GM23338 (cell line): ENCODE data around the gene SORL1-AS1.

Experiments used
- ATAC-seq: fragments of 200-7000 bp; cut with Tn5 transposase; 3 replicates; pipeline ENCODE4 v1.9.1; 2020
- DNase-seq: peaks from one replicate; pipeline ENCODE4 v3.0.0-alpha.2; 2015; ENCODE audit warnings: low spot score
- H2AFZ ChIP-seq: fragments of 200-600 bp; sonication (generic); 2 replicates; pipeline ENCODE4 v1.8.0; 2016; ENCODE audit warnings: antibody characterized with exemption, mild to moderate bottlenecking, moderate library complexity
- H3F3A ChIP-seq: fragments of 200-600 bp; sonication (generic); replicated peaks from 2 replicates; pipeline ENCODE4 v1.8.0; 2017; ENCODE audit warnings: antibody characterized with exemption, mixed run types, low read depth
- H3K27ac ChIP-seq: fragments of 200-600 bp; sonication (generic); 2 replicates; pipeline ENCODE4 v1.6.1; 2016; ENCODE audit warnings: low read depth
- H3K27me3 ChIP-seq: fragments of 200-600 bp; sonication (generic); 2 replicates; pipeline ENCODE4 v1.8.0; 2016; ENCODE audit warnings: mild to moderate bottlenecking, mixed run types, moderate library complexity; ENCODE audit not compliant: insufficient read depth
- H3K36me3 ChIP-seq: fragments of 200-600 bp; sonication (generic); 2 replicates; pipeline ENCODE4 v1.8.0; 2016; ENCODE audit warnings: mild to moderate bottlenecking; ENCODE audit not compliant: insufficient read depth
- H3K4me1 ChIP-seq: fragments of 200-600 bp; sonication (generic); 2 replicates; pipeline ENCODE4 v1.8.0; 2016; ENCODE audit warnings: mild to moderate bottlenecking, moderate library complexity; ENCODE audit not compliant: insufficient read depth
- H3K4me2 ChIP-seq: fragments of 200-600 bp; sonication (generic); 2 replicates; pipeline ENCODE4 v1.7.1; 2017; ENCODE audit warnings: mixed run types
- H3K4me3 ChIP-seq: fragments of 200-600 bp; sonication (generic); 2 replicates; pipeline ENCODE4 v1.6.1; 2016; ENCODE audit warnings: mixed run types
- H3K79me2 ChIP-seq: fragments of 200-600 bp; sonication (generic); replicated peaks from 2 replicates; pipeline ENCODE4 v1.8.0; 2017; ENCODE audit warnings: mild to moderate bottlenecking; ENCODE audit not compliant: insufficient read depth
- H3K9me2 ChIP-seq: fragments of 200-600 bp; sonication (generic); 2 replicates; pipeline ENCODE4 v1.8.0; 2017; ENCODE audit not compliant: insufficient read depth
- H4K20me1 ChIP-seq: fragments of 200-600 bp; sonication (generic); replicated peaks from 2 replicates; pipeline ENCODE4 v1.8.0; 2017; ENCODE audit warnings: mild to moderate bottlenecking; ENCODE audit not compliant: insufficient read depth
- H3K27ac Mint-ChIP-seq: 2 replicates; pipeline ENCODE4 v1.8.0; 2020; ENCODE audit warnings: inconsistent platforms, mild to moderate bottlenecking, moderate library complexity, mixed read lengths
- H3K27me3 Mint-ChIP-seq: 3 replicates; pipeline ENCODE4 v1.8.0; 2022; ENCODE audit warnings: low read depth, mild to moderate bottlenecking, moderate library complexity, mixed read lengths, inconsistent platforms; ENCODE audit not compliant: insufficient read depth, poor library complexity
- H3K36me3 Mint-ChIP-seq: 3 replicates; pipeline ENCODE4 v1.8.0; 2021; ENCODE audit warnings: low read depth, mild to moderate bottlenecking, inconsistent platforms, moderate library complexity, mixed read lengths
- H3K4me1 Mint-ChIP-seq: 3 replicates; pipeline ENCODE4 v1.8.0; 2020; ENCODE audit warnings: mild to moderate bottlenecking, inconsistent platforms, mixed read lengths
- H3K4me3 Mint-ChIP-seq: 3 replicates; pipeline ENCODE4 v1.8.0; 2021; ENCODE audit warnings: moderate library complexity, mild to moderate bottlenecking, inconsistent platforms, mixed read lengths
- H3K9me3 Mint-ChIP-seq: 3 replicates; pipeline ENCODE4 v1.8.0; 2020; ENCODE audit warnings: moderate library complexity, mild to moderate bottlenecking, inconsistent platforms, mixed read lengths
- CREB1 ChIP-seq: fragments of 250-450 bp; sonication (Bioruptor Pico); IDR thresholded peaks from 2 replicates; pipeline ENCODE4 v1.5.0; 2020; ENCODE audit warnings: low read depth, mild to moderate bottlenecking, moderate library complexity
- CTCF ChIP-seq, 2 experiments: fragments of 200-600 bp in 1 of 2; sonication (generic) in 1 of 2; conservative IDR thresholded peaks; 2 replicates each; pipeline versions ENCODE4 v1.5.1 to v1.6.1; 2016 to 2017; ENCODE audit warnings: antibody characterized with exemption in 2 of 2, low read depth in 2 of 2, mild to moderate bottlenecking in 2 of 2, moderate library complexity in 1 of 2
- EZH2 ChIP-seq: fragments of 200-600 bp; sonication (generic); IDR thresholded peaks from one replicate; pipeline ENCODE4 v1.8.0; 2017; ENCODE audit warnings: antibody characterized with exemption, mild to moderate bottlenecking, low read depth; ENCODE audit not compliant: unreplicated experiment
- EZH2phosphoT487 ChIP-seq: fragments of 200-600 bp; sonication (generic); IDR thresholded peaks from one replicate; pipeline ENCODE4 v1.8.1; 2018; ENCODE audit warnings: antibody characterized with exemption; ENCODE audit not compliant: unreplicated experiment
- JUNB ChIP-seq: IDR thresholded peaks from one replicate; pipeline ENCODE4 v1.6.1; 2016; ENCODE audit warnings: antibody characterized with exemption; ENCODE audit not compliant: unreplicated experiment
- NANOG ChIP-seq: IDR thresholded peaks from 2 replicates; pipeline ENCODE4 v1.6.1; 2016; ENCODE audit warnings: antibody characterized with exemption, borderline replicate concordance
- POLR2AphosphoS5 ChIP-seq: IDR thresholded peaks from 2 replicates; pipeline ENCODE4 v1.6.1; 2016; ENCODE audit warnings: antibody characterized with exemption, low read depth
- REST ChIP-seq: IDR thresholded peaks from one replicate; pipeline ENCODE4 v1.6.1; 2018; ENCODE audit warnings: antibody characterized with exemption; ENCODE audit not compliant: unreplicated experiment
- STAT1 ChIP-seq: IDR thresholded peaks from one replicate; pipeline ENCODE4 v1.6.1; 2016; ENCODE audit warnings: antibody characterized with exemption; ENCODE audit not compliant: unreplicated experiment
- ZNF114 ChIP-seq: fragments of 250-450 bp; sonication (Bioruptor Pico); IDR thresholded peaks from 2 replicates; pipeline ENCODE4 v1.5.0; 2020; ENCODE audit warnings: mild to moderate bottlenecking, moderate library complexity
- ZNF331 ChIP-seq: fragments of 250-450 bp; sonication (Bioruptor Pico); IDR thresholded peaks from 2 replicates; pipeline ENCODE4 v1.5.0; 2020; ENCODE audit warnings: low read depth, mild to moderate bottlenecking, moderate library complexity
- TF ChIP-seq, protein P1 (sequence below): IDR thresholded peaks from 2 replicates; pipeline ENCODE4 v1.6.1; 2016; ENCODE audit warnings: antibody characterized with exemption
- TF ChIP-seq, protein P2 (sequence below): fragments of 250-450 bp; sonication (Bioruptor Pico); IDR thresholded peaks from 2 replicates; pipeline ENCODE4 v1.5.0; 2020; ENCODE audit warnings: mild to moderate bottlenecking, moderate library complexity

Gene SORL1-AS1

DNA sequence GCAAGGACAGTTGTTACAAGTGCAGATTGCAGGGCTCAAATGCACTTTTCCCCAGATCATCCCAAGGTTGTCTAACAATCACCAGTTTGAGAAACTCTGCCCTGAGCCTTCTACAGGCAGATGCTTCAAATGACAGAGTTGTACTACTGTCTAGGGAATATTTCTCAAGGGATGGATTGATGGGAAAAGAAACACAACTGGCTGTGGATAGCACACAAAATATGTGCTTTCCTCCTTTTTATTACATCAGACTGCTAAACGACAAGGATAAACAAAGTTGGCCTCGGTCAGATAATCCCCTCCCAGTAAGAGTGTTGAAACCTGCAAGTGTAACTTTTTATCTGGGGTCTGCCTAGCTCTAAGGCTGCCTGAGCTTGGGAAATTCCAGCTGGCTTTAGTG, 46.6 kb upstream of the SORL1-AS1 start:
- Histone ChIP-seq H3K27ac (peak overlapping the region; percentile 18), H3F3A (no peaks in the 10 kb centered on the region), H4K20me1 (no peaks in the 10 kb centered on the region; the same call in 1 of the 2 replicates), H2AFZ (no peak overlapping the region), H3K36me3 (peaks cover 27% of the 10 kb centered on the region), H3K4me1 (peaks cover 7% of the 10 kb centered on the region), H3K9me2 (0 out of 2 replicates have a peak, but pooled peaks cover 11% of the 10 kb centered on the region), H3K4me3 (no peak overlapping the region), H3K4me2 (no peak overlapping the region), H3K79me2 (no peaks in the 10 kb centered on the region; the same call in 1 of the 2 replicates), H3K27me3 (no peaks in the 10 kb centered on the region)
- Mint-ChIP-seq H3K4me3 (no peak overlapping the region), H3K4me1 (peaks cover 16% of the 10 kb centered on the region), H3K27ac (no peak overlapping the region), H3K36me3 (peaks cover 76% of the 10 kb centered on the region), H3K27me3 (peaks cover 3% of the 10 kb centered on the region), H3K9me3 (peaks cover 3% of the 10 kb centered on the region; the same call in 2 of the 3 replicates)
- TF ChIP-seq, protein P1, sequence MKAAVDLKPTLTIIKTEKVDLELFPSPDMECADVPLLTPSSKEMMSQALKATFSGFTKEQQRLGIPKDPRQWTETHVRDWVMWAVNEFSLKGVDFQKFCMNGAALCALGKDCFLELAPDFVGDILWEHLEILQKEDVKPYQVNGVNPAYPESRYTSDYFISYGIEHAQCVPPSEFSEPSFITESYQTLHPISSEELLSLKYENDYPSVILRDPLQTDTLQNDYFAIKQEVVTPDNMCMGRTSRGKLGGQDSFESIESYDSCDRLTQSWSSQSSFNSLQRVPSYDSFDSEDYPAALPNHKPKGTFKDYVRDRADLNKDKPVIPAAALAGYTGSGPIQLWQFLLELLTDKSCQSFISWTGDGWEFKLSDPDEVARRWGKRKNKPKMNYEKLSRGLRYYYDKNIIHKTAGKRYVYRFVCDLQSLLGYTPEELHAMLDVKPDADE: no peak
- TF ChIP-seq POLR2AphosphoS5: no peak
- no peak for TF ChIP-seq CREB1 (CRISPR knock-in tag)
- no peak for TF ChIP-seq EZH2phosphoT487
- no peak for TF ChIP-seq REST
- no peak for TF ChIP-seq STAT1
- no peak for TF ChIP-seq JUNB
- TF ChIP-seq ZNF331: no peak
- no peak for TF ChIP-seq NANOG
- TF ChIP-seq EZH2: no peak
- TF ChIP-seq, protein P2, sequence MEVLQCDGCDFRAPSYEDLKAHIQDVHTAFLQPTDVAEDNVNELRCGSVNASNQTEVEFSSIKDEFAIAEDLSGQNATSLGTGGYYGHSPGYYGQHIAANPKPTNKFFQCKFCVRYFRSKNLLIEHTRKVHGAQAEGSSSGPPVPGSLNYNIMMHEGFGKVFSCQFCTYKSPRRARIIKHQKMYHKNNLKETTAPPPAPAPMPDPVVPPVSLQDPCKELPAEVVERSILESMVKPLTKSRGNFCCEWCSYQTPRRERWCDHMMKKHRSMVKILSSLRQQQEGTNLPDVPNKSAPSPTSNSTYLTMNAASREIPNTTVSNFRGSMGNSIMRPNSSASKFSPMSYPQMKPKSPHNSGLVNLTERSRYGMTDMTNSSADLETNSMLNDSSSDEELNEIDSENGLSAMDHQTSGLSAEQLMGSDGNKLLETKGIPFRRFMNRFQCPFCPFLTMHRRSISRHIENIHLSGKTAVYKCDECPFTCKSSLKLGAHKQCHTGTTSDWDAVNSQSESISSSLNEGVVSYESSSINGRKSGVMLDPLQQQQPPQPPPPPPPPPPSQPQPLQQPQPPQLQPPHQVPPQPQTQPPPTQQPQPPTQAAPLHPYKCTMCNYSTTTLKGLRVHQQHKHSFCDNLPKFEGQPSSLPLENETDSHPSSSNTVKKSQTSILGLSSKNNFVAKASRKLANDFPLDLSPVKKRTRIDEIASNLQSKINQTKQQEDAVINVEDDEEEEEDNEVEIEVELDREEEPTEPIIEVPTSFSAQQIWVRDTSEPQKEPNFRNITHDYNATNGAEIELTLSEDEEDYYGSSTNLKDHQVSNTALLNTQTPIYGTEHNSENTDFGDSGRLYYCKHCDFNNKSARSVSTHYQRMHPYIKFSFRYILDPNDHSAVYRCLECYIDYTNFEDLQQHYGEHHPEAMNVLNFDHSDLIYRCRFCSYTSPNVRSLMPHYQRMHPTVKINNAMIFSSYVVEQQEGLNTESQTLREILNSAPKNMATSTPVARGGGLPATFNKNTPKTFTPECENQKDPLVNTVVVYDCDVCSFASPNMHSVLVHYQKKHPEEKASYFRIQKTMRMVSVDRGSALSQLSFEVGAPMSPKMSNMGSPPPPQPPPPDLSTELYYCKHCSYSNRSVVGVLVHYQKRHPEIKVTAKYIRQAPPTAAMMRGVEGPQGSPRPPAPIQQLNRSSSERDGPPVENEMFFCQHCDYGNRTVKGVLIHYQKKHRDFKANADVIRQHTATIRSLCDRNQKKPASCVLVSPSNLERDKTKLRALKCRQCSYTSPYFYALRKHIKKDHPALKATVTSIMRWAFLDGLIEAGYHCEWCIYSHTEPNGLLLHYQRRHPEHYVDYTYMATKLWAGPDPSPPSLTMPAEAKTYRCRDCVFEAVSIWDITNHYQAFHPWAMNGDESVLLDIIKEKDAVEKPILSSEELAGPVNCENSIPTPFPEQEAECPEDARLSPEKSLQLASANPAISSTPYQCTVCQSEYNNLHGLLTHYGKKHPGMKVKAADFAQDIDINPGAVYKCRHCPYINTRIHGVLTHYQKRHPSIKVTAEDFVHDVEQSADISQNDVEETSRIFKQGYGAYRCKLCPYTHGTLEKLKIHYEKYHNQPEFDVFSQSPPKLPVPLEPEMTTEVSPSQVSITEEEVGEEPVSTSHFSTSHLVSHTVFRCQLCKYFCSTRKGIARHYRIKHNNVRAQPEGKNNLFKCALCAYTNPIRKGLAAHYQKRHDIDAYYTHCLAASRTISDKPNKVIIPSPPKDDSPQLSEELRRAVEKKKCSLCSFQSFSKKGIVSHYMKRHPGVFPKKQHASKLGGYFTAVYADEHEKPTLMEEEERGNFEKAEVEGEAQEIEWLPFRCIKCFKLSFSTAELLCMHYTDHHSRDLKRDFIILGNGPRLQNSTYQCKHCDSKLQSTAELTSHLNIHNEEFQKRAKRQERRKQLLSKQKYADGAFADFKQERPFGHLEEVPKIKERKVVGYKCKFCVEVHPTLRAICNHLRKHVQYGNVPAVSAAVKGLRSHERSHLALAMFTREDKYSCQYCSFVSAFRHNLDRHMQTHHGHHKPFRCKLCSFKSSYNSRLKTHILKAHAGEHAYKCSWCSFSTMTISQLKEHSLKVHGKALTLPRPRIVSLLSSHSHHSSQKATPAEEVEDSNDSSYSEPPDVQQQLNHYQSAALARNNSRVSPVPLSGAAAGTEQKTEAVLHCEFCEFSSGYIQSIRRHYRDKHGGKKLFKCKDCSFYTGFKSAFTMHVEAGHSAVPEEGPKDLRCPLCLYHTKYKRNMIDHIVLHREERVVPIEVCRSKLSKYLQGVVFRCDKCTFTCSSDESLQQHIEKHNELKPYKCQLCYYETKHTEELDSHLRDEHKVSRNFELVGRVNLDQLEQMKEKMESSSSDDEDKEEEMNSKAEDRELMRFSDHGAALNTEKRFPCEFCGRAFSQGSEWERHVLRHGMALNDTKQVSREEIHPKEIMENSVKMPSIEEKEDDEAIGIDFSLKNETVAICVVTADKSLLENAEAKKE (CRISPR knock-in tag): no peak
- TF ChIP-seq CTCF (conservative IDR thresholded peaks at IDR 0.05; ENCODE audit: low read depth in 2 of 2): no peak
- no peak for TF ChIP-seq ZNF114 (CRISPR knock-in tag)
- DNase-seq (no peak), ATAC-seq (no peak)
